ENCODE measurements around the gene IGLL1. TPM values are rescaled to one million over a fixed set of nuclear protein-coding genes. Genes with fewer than 3 reads are reported as not detected.
"Not testable (repeated sequence)": the region's sequence is repeated elsewhere in the genome, so short reads cannot be mapped to it uniquely, and the experiment has no call there.

Gene IGLL1
- not detected in 2 replicates for total RNA-seq (2014; rRNA removed; shearing (Covaris generic))

- Histone ChIP-seq H3K36me3 (replicated peaks; ENCODE audit: control insufficient read depth, insufficient read depth, low read length) (no peaks in the 10 kb centered on the region), H3K27me3 (ENCODE audit: control insufficient read depth, insufficient read depth, low read length) (no peaks in the 10 kb centered on the region), H3K4me3 (ENCODE audit: insufficient read depth, low read depth, low read length) (no peak within 1 kb of the TSS)
- DNase-seq, result peak; percentile 56
Measured at GRCh38 chr22:23579870-23580575, at the start of gene IGLL1. Gene IGLL1 (minus strand): TSS chr22:23580290. CDS start chr22:23580190, 100 bp downstream.

- not testable (repeated sequence) for H3K4me3 ChIP-seq (ENCODE audit: insufficient read depth, low read depth, low read length); DNase-seq; H3K36me3 ChIP-seq (replicated peaks; ENCODE audit: control insufficient read depth, insufficient read depth, low read length); H3K27me3 ChIP-seq (ENCODE audit: control insufficient read depth, insufficient read depth, low read length)
Measured at GRCh38 chr22:23628056-23628743, 48.1 kb upstream of the IGLL1 start.

GRCh38 chr22:23627401-23628055, 47.4 kb upstream of the IGLL1 start:
- not testable (repeated sequence) for H3K36me3 ChIP-seq (replicated peaks; ENCODE audit: control insufficient read depth, insufficient read depth, low read length); H3K4me3 ChIP-seq (ENCODE audit: insufficient read depth, low read depth, low read length); DNase-seq; H3K27me3 ChIP-seq (ENCODE audit: control insufficient read depth, insufficient read depth, low read length)

GRCh38 chr22:23626286-23626975, 46.3 kb upstream of the IGLL1 start:
- Histone ChIP-seq H3K4me3 (ENCODE audit: insufficient read depth, low read depth, low read length) (no peak overlapping the region), H3K36me3 (replicated peaks; ENCODE audit: control insufficient read depth, insufficient read depth, low read length) (no peaks in the 10 kb centered on the region), H3K27me3 (ENCODE audit: control insufficient read depth, insufficient read depth, low read length) (no peaks in the 10 kb centered on the region)
- DNase-seq, result no peak

- no peaks in the 10 kb centered on the region for H3K27me3 ChIP-seq (ENCODE audit: control insufficient read depth, insufficient read depth, low read length)
- no peaks in the 10 kb centered on the region for H3K36me3 ChIP-seq (replicated peaks; ENCODE audit: control insufficient read depth, insufficient read depth, low read length)
- DNase-seq, result no peak
- no peak overlapping the region for H3K4me3 ChIP-seq (ENCODE audit: insufficient read depth, low read depth, low read length)
Measured at GRCh38 chr22:23622634-23623033, 42.5 kb upstream of the IGLL1 start.

- H3K27me3 ChIP-seq (ENCODE audit: control insufficient read depth, insufficient read depth, low read length); DNase-seq; H3K36me3 ChIP-seq (replicated peaks; ENCODE audit: control insufficient read depth, insufficient read depth, low read length); H3K4me3 ChIP-seq (ENCODE audit: insufficient read depth, low read depth, low read length): not testable (repeated sequence)
Measured at GRCh38 chr22:23621916-23622315, 41.8 kb upstream of the IGLL1 start.

GRCh38 chr22:23621082-23621780, 41.1 kb upstream of the IGLL1 start:
- no peaks in the 10 kb centered on the region for H3K36me3 ChIP-seq (replicated peaks; ENCODE audit: control insufficient read depth, insufficient read depth, low read length)
- H3K4me3 ChIP-seq (ENCODE audit: insufficient read depth, low read depth, low read length), result no peak overlapping the region
- no peak for DNase-seq
- H3K27me3 ChIP-seq (ENCODE audit: control insufficient read depth, insufficient read depth, low read length), result no peaks in the 10 kb centered on the region; the same call in 1 of the 2 replicates

- H3K27me3 ChIP-seq (ENCODE audit: control insufficient read depth, insufficient read depth, low read length), result peaks cover 2% of the 10 kb centered on the region; the same call in 1 of the 2 replicates
- DNase-seq, result no peak
- no peak overlapping the region for H3K4me3 ChIP-seq (ENCODE audit: insufficient read depth, low read depth, low read length)
- no peaks in the 10 kb centered on the region for H3K36me3 ChIP-seq (replicated peaks; ENCODE audit: control insufficient read depth, insufficient read depth, low read length)
Measured at GRCh38 chr22:23613193-23613972, 33.3 kb upstream of the IGLL1 start.

- DNase-seq, result no peak
- no peaks in the 10 kb centered on the region for H3K36me3 ChIP-seq (replicated peaks; ENCODE audit: control insufficient read depth, insufficient read depth, low read length)
- no peak overlapping the region for H3K4me3 ChIP-seq (ENCODE audit: insufficient read depth, low read depth, low read length)
- no peaks in the 10 kb centered on the region for H3K27me3 ChIP-seq (ENCODE audit: control insufficient read depth, insufficient read depth, low read length)
Measured at GRCh38 chr22:23609983-23610781, 30.1 kb upstream of the IGLL1 start.

- Histone ChIP-seq H3K4me3 (ENCODE audit: insufficient read depth, low read depth, low read length) (no peak overlapping the region), H3K27me3 (ENCODE audit: control insufficient read depth, insufficient read depth, low read length) (no peaks in the 10 kb centered on the region), H3K36me3 (replicated peaks; ENCODE audit: control insufficient read depth, insufficient read depth, low read length) (no peaks in the 10 kb centered on the region)
- peak; percentile 83 for DNase-seq
Measured at GRCh38 chr22:23608583-23608982, 28.5 kb upstream of the IGLL1 start.

GRCh38 chr22:23606204-23607131, 26.4 kb upstream of the IGLL1 start:
- peak; percentile 54 for DNase-seq
- H3K4me3 ChIP-seq (ENCODE audit: insufficient read depth, low read depth, low read length), result no peak overlapping the region
- H3K36me3 ChIP-seq (replicated peaks; ENCODE audit: control insufficient read depth, insufficient read depth, low read length), result no peaks in the 10 kb centered on the region
- no peaks in the 10 kb centered on the region for H3K27me3 ChIP-seq (ENCODE audit: control insufficient read depth, insufficient read depth, low read length)
